GM23338 (cell line): Measurements from ENCODE around the gene STK38. TPM values are rescaled to one million over a fixed set of nuclear protein-coding genes. Genes with fewer than 3 reads are reported as not detected.

Experiments
- ATAC-seq: fragments of 200-7000 bp; cut with Tn5 transposase; 3 replicates; pipeline ENCODE4 v1.9.1; 2020
- DNase-seq: peaks from one replicate; pipeline ENCODE4 v3.0.0-alpha.2; 2015; ENCODE audit warnings: low spot score
- H2AFZ ChIP-seq: fragments of 200-600 bp; sonication (generic); 2 replicates; pipeline ENCODE4 v1.8.0; 2016; ENCODE audit warnings: antibody characterized with exemption, mild to moderate bottlenecking, moderate library complexity
- H3F3A ChIP-seq: fragments of 200-600 bp; sonication (generic); replicated peaks from 2 replicates; pipeline ENCODE4 v1.8.0; 2017; ENCODE audit warnings: antibody characterized with exemption, mixed run types, low read depth
- H3K27ac ChIP-seq: fragments of 200-600 bp; sonication (generic); 2 replicates; pipeline ENCODE4 v1.6.1; 2016; ENCODE audit warnings: low read depth
- H3K27me3 ChIP-seq: fragments of 200-600 bp; sonication (generic); 2 replicates; pipeline ENCODE4 v1.8.0; 2016; ENCODE audit warnings: mild to moderate bottlenecking, mixed run types, moderate library complexity; ENCODE audit not compliant: insufficient read depth
- H3K36me3 ChIP-seq: fragments of 200-600 bp; sonication (generic); 2 replicates; pipeline ENCODE4 v1.8.0; 2016; ENCODE audit warnings: mild to moderate bottlenecking; ENCODE audit not compliant: insufficient read depth
- H3K4me1 ChIP-seq: fragments of 200-600 bp; sonication (generic); 2 replicates; pipeline ENCODE4 v1.8.0; 2016; ENCODE audit warnings: mild to moderate bottlenecking, moderate library complexity; ENCODE audit not compliant: insufficient read depth
- H3K4me2 ChIP-seq: fragments of 200-600 bp; sonication (generic); 2 replicates; pipeline ENCODE4 v1.7.1; 2017; ENCODE audit warnings: mixed run types
- H3K4me3 ChIP-seq: fragments of 200-600 bp; sonication (generic); 2 replicates; pipeline ENCODE4 v1.6.1; 2016; ENCODE audit warnings: mixed run types
- H3K79me2 ChIP-seq: fragments of 200-600 bp; sonication (generic); replicated peaks from 2 replicates; pipeline ENCODE4 v1.8.0; 2017; ENCODE audit warnings: mild to moderate bottlenecking; ENCODE audit not compliant: insufficient read depth
- H3K9me2 ChIP-seq: fragments of 200-600 bp; sonication (generic); 2 replicates; pipeline ENCODE4 v1.8.0; 2017; ENCODE audit not compliant: insufficient read depth
- H4K20me1 ChIP-seq: fragments of 200-600 bp; sonication (generic); replicated peaks from 2 replicates; pipeline ENCODE4 v1.8.0; 2017; ENCODE audit warnings: mild to moderate bottlenecking; ENCODE audit not compliant: insufficient read depth
- H3K27ac Mint-ChIP-seq: 2 replicates; pipeline ENCODE4 v1.8.0; 2020; ENCODE audit warnings: inconsistent platforms, mild to moderate bottlenecking, moderate library complexity, mixed read lengths
- H3K27me3 Mint-ChIP-seq: 3 replicates; pipeline ENCODE4 v1.8.0; 2022; ENCODE audit warnings: low read depth, mild to moderate bottlenecking, moderate library complexity, mixed read lengths, inconsistent platforms; ENCODE audit not compliant: insufficient read depth, poor library complexity
- H3K36me3 Mint-ChIP-seq: 3 replicates; pipeline ENCODE4 v1.8.0; 2021; ENCODE audit warnings: low read depth, mild to moderate bottlenecking, inconsistent platforms, moderate library complexity, mixed read lengths
- H3K4me1 Mint-ChIP-seq: 3 replicates; pipeline ENCODE4 v1.8.0; 2020; ENCODE audit warnings: mild to moderate bottlenecking, inconsistent platforms, mixed read lengths
- H3K4me3 Mint-ChIP-seq: 3 replicates; pipeline ENCODE4 v1.8.0; 2021; ENCODE audit warnings: moderate library complexity, mild to moderate bottlenecking, inconsistent platforms, mixed read lengths
- H3K9me3 Mint-ChIP-seq: 3 replicates; pipeline ENCODE4 v1.8.0; 2020; ENCODE audit warnings: moderate library complexity, mild to moderate bottlenecking, inconsistent platforms, mixed read lengths
- CREB1 ChIP-seq: fragments of 250-450 bp; sonication (Bioruptor Pico); IDR thresholded peaks from 2 replicates; pipeline ENCODE4 v1.5.0; 2020; ENCODE audit warnings: low read depth, mild to moderate bottlenecking, moderate library complexity
- ETS1 ChIP-seq: IDR thresholded peaks from 2 replicates; pipeline ENCODE4 v1.6.1; 2016; ENCODE audit warnings: antibody characterized with exemption
- EZH2 ChIP-seq: fragments of 200-600 bp; sonication (generic); IDR thresholded peaks from one replicate; pipeline ENCODE4 v1.8.0; 2017; ENCODE audit warnings: antibody characterized with exemption, mild to moderate bottlenecking, low read depth; ENCODE audit not compliant: unreplicated experiment
- EZH2phosphoT487 ChIP-seq: fragments of 200-600 bp; sonication (generic); IDR thresholded peaks from one replicate; pipeline ENCODE4 v1.8.1; 2018; ENCODE audit warnings: antibody characterized with exemption; ENCODE audit not compliant: unreplicated experiment
- JUNB ChIP-seq: IDR thresholded peaks from one replicate; pipeline ENCODE4 v1.6.1; 2016; ENCODE audit warnings: antibody characterized with exemption; ENCODE audit not compliant: unreplicated experiment
- NANOG ChIP-seq: IDR thresholded peaks from 2 replicates; pipeline ENCODE4 v1.6.1; 2016; ENCODE audit warnings: antibody characterized with exemption, borderline replicate concordance
- POLR2AphosphoS5 ChIP-seq: IDR thresholded peaks from 2 replicates; pipeline ENCODE4 v1.6.1; 2016; ENCODE audit warnings: antibody characterized with exemption, low read depth
- STAT1 ChIP-seq: IDR thresholded peaks from one replicate; pipeline ENCODE4 v1.6.1; 2016; ENCODE audit warnings: antibody characterized with exemption; ENCODE audit not compliant: unreplicated experiment
- ZNF114 ChIP-seq: fragments of 250-450 bp; sonication (Bioruptor Pico); IDR thresholded peaks from 2 replicates; pipeline ENCODE4 v1.5.0; 2020; ENCODE audit warnings: mild to moderate bottlenecking, moderate library complexity
- ZNF331 ChIP-seq: fragments of 250-450 bp; sonication (Bioruptor Pico); IDR thresholded peaks from 2 replicates; pipeline ENCODE4 v1.5.0; 2020; ENCODE audit warnings: low read depth, mild to moderate bottlenecking, moderate library complexity
- polyA plus RNA-seq: library from polyadenylated mRNA; unstranded; fragments of >200 nt; fragmentation: Nextera tagmentation; extraction: Ambion mirVana; gene quantifications from 2 replicates; pipeline ENCODE4 v1.2.1, GENCODE V29; 2016
- total RNA-seq: library from RNA; depleted of rRNA; stranded (reverse); fragments of >200 nt; shearing (Covaris generic); gene quantifications from 2 replicates; pipeline ENCODE4 v1.2.3, GENCODE V29; 2014
- TF ChIP-seq, protein P1 (sequence below), 2 experiments: fragments of 200-600 bp in 1 of 2; sonication (generic) in 1 of 2; conservative IDR thresholded peaks; 2 replicates each; pipeline versions ENCODE4 v1.5.1 to v1.6.1; 2016 to 2017; ENCODE audit warnings: antibody characterized with exemption in 2 of 2, low read depth in 2 of 2, mild to moderate bottlenecking in 2 of 2, moderate library complexity in 1 of 2
- TF ChIP-seq, protein P2 (sequence below): IDR thresholded peaks from one replicate; pipeline ENCODE4 v1.6.1; 2018; ENCODE audit warnings: antibody characterized with exemption; ENCODE audit not compliant: unreplicated experiment
- TF ChIP-seq, protein P3 (sequence below): fragments of 250-450 bp; sonication (Bioruptor Pico); IDR thresholded peaks from 2 replicates; pipeline ENCODE4 v1.5.0; 2020; ENCODE audit warnings: mild to moderate bottlenecking, moderate library complexity

STK38 gene
- total and polyA plus RNA-seq, 2 experiments from 2014 or later: 10.8 to 17.4 TPM

DNA sequence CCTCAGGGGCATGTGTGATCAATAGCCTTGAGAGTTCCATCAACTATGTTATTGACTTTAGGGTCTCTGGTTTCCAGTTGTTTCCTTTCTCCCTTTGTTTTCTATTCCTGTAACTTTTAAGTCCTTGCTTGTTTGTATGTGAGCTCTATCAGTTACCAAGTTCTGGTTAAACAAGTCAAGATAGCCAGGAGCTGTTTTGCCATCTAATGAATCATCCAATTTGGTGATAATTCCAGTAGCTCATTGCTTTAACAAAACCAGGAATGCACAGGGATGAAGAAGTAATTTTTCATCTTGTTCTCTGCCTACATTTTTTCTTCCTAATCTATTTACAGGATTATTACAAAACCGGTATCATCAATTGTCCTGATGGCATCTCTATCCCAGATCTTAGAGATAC, 68.0 kb downstream of the STK38 start:
- Mint-ChIP-seq H3K27ac (no peak overlapping the region), H3K4me1 (no peaks in the 10 kb centered on the region; the same call in 2 of the 3 replicates), H3K9me3 (no peaks in the 10 kb centered on the region), H3K36me3 (peaks cover 28% of the 10 kb centered on the region), H3K4me3 (no peak overlapping the region), H3K27me3 (no peaks in the 10 kb centered on the region)
- Histone ChIP-seq H3K9me2 (no peaks in the 10 kb centered on the region), H3K36me3 (peaks cover 13% of the 10 kb centered on the region), H3K4me1 (no peaks in the 10 kb centered on the region), H3K4me2 (no peak overlapping the region), H3K4me3 (no peak overlapping the region), H2AFZ (no peak overlapping the region), H3K79me2 (no peaks in the 10 kb centered on the region), H4K20me1 (peaks cover 15% of the 10 kb centered on the region), H3F3A (no peaks in the 10 kb centered on the region), H3K27ac (no peak overlapping the region), H3K27me3 (no peaks in the 10 kb centered on the region)
- ATAC-seq (no peak), DNase-seq (no peak)
- no peak for TF ChIP-seq ZNF114
- TF ChIP-seq, protein P1, sequence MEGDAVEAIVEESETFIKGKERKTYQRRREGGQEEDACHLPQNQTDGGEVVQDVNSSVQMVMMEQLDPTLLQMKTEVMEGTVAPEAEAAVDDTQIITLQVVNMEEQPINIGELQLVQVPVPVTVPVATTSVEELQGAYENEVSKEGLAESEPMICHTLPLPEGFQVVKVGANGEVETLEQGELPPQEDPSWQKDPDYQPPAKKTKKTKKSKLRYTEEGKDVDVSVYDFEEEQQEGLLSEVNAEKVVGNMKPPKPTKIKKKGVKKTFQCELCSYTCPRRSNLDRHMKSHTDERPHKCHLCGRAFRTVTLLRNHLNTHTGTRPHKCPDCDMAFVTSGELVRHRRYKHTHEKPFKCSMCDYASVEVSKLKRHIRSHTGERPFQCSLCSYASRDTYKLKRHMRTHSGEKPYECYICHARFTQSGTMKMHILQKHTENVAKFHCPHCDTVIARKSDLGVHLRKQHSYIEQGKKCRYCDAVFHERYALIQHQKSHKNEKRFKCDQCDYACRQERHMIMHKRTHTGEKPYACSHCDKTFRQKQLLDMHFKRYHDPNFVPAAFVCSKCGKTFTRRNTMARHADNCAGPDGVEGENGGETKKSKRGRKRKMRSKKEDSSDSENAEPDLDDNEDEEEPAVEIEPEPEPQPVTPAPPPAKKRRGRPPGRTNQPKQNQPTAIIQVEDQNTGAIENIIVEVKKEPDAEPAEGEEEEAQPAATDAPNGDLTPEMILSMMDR (conservative IDR thresholded peaks at IDR 0.05; ENCODE audit: low read depth in 2 of 2): no peak
- no peak for TF ChIP-seq EZH2phosphoT487
- no peak for TF ChIP-seq CREB1 (CRISPR knock-in tag)
- no peak for TF ChIP-seq STAT1
- TF ChIP-seq, protein P2, sequence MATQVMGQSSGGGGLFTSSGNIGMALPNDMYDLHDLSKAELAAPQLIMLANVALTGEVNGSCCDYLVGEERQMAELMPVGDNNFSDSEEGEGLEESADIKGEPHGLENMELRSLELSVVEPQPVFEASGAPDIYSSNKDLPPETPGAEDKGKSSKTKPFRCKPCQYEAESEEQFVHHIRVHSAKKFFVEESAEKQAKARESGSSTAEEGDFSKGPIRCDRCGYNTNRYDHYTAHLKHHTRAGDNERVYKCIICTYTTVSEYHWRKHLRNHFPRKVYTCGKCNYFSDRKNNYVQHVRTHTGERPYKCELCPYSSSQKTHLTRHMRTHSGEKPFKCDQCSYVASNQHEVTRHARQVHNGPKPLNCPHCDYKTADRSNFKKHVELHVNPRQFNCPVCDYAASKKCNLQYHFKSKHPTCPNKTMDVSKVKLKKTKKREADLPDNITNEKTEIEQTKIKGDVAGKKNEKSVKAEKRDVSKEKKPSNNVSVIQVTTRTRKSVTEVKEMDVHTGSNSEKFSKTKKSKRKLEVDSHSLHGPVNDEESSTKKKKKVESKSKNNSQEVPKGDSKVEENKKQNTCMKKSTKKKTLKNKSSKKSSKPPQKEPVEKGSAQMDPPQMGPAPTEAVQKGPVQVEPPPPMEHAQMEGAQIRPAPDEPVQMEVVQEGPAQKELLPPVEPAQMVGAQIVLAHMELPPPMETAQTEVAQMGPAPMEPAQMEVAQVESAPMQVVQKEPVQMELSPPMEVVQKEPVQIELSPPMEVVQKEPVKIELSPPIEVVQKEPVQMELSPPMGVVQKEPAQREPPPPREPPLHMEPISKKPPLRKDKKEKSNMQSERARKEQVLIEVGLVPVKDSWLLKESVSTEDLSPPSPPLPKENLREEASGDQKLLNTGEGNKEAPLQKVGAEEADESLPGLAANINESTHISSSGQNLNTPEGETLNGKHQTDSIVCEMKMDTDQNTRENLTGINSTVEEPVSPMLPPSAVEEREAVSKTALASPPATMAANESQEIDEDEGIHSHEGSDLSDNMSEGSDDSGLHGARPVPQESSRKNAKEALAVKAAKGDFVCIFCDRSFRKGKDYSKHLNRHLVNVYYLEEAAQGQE: no peak
- TF ChIP-seq, protein P3, sequence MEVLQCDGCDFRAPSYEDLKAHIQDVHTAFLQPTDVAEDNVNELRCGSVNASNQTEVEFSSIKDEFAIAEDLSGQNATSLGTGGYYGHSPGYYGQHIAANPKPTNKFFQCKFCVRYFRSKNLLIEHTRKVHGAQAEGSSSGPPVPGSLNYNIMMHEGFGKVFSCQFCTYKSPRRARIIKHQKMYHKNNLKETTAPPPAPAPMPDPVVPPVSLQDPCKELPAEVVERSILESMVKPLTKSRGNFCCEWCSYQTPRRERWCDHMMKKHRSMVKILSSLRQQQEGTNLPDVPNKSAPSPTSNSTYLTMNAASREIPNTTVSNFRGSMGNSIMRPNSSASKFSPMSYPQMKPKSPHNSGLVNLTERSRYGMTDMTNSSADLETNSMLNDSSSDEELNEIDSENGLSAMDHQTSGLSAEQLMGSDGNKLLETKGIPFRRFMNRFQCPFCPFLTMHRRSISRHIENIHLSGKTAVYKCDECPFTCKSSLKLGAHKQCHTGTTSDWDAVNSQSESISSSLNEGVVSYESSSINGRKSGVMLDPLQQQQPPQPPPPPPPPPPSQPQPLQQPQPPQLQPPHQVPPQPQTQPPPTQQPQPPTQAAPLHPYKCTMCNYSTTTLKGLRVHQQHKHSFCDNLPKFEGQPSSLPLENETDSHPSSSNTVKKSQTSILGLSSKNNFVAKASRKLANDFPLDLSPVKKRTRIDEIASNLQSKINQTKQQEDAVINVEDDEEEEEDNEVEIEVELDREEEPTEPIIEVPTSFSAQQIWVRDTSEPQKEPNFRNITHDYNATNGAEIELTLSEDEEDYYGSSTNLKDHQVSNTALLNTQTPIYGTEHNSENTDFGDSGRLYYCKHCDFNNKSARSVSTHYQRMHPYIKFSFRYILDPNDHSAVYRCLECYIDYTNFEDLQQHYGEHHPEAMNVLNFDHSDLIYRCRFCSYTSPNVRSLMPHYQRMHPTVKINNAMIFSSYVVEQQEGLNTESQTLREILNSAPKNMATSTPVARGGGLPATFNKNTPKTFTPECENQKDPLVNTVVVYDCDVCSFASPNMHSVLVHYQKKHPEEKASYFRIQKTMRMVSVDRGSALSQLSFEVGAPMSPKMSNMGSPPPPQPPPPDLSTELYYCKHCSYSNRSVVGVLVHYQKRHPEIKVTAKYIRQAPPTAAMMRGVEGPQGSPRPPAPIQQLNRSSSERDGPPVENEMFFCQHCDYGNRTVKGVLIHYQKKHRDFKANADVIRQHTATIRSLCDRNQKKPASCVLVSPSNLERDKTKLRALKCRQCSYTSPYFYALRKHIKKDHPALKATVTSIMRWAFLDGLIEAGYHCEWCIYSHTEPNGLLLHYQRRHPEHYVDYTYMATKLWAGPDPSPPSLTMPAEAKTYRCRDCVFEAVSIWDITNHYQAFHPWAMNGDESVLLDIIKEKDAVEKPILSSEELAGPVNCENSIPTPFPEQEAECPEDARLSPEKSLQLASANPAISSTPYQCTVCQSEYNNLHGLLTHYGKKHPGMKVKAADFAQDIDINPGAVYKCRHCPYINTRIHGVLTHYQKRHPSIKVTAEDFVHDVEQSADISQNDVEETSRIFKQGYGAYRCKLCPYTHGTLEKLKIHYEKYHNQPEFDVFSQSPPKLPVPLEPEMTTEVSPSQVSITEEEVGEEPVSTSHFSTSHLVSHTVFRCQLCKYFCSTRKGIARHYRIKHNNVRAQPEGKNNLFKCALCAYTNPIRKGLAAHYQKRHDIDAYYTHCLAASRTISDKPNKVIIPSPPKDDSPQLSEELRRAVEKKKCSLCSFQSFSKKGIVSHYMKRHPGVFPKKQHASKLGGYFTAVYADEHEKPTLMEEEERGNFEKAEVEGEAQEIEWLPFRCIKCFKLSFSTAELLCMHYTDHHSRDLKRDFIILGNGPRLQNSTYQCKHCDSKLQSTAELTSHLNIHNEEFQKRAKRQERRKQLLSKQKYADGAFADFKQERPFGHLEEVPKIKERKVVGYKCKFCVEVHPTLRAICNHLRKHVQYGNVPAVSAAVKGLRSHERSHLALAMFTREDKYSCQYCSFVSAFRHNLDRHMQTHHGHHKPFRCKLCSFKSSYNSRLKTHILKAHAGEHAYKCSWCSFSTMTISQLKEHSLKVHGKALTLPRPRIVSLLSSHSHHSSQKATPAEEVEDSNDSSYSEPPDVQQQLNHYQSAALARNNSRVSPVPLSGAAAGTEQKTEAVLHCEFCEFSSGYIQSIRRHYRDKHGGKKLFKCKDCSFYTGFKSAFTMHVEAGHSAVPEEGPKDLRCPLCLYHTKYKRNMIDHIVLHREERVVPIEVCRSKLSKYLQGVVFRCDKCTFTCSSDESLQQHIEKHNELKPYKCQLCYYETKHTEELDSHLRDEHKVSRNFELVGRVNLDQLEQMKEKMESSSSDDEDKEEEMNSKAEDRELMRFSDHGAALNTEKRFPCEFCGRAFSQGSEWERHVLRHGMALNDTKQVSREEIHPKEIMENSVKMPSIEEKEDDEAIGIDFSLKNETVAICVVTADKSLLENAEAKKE (CRISPR knock-in tag): no peak
- TF ChIP-seq POLR2AphosphoS5: no peak
- no peak for TF ChIP-seq EZH2
- no peak for TF ChIP-seq NANOG
- no peak for TF ChIP-seq ETS1
- TF ChIP-seq ZNF331 (CRISPR knock-in tag): no peak
- no peak for TF ChIP-seq JUNB
